Measurements from ENCODE around the gene ZMYND8.
A peak's percentile ranks its signal among the peaks of the same experiment; 100 is the strongest.

ZMYND8 gene

GRCh38 chr20:47187450-47188195, 168.9 kb downstream of the ZMYND8 start:
- H3K14ac ChIP-seq (ENCODE audit: low read length): no peak overlapping the region
- no peak overlapping the region for H2BK12ac ChIP-seq (ENCODE audit: low read length)
- no peak overlapping the region for H3K18ac ChIP-seq (ENCODE audit: low read length)
- no CpG with 5 or more reads among the region's 19 CpGs for WGBS, 2 donors (ENCODE audit: extremely low coverage in 2 of 2, insufficient read length in 2 of 2, insufficient replicate concordance in 1 of 2)
- H3K9ac ChIP-seq (ENCODE audit: low read depth, low read length, poor library complexity): no peak overlapping the region
- no peak overlapping the region for H3K27ac ChIP-seq (replicated peaks; ENCODE audit: low read length)
- H3K23ac ChIP-seq (ENCODE audit: low read depth, low read length, poor library complexity): no peak overlapping the region
- no peak overlapping the region for H2BK120ac ChIP-seq (ENCODE audit: low read depth, low read length)
- no peak overlapping the region for H4K8ac ChIP-seq (ENCODE audit: low read depth, low read length)
- no peak overlapping the region for H2AK5ac ChIP-seq (ENCODE audit: low read depth, low read length)
- H3K4ac ChIP-seq (ENCODE audit: low read length): no peak overlapping the region
- no peak overlapping the region for H4K91ac ChIP-seq (ENCODE audit: low read depth, low read length, poor library complexity)
- H3K9me3 ChIP-seq (replicated peaks in 1 of 2; ENCODE audit: control insufficient read depth in 2 of 2, insufficient read depth in 1 of 2, low read depth in 1 of 2, low read length in 2 of 2): no peaks in the 10 kb centered on the region
- H3K79me1 ChIP-seq (ENCODE audit: low read depth, low read length): no peaks in the 10 kb centered on the region
- no peaks in the 10 kb centered on the region for H3K36me3 ChIP-seq (replicated peaks in 1 of 2; ENCODE audit: control insufficient read depth in 2 of 2, insufficient read depth in 2 of 2, low read length in 2 of 2)
- no peaks in the 10 kb centered on the region for H3K27me3 ChIP-seq (ENCODE audit: control insufficient read depth in 3 of 3, insufficient read depth in 3 of 3, low read depth in 1 of 3, low read length in 3 of 3)
- H3K4me3 ChIP-seq (ENCODE audit: low read length in 2 of 2): no peak overlapping the region
- no peak overlapping the region for H2BK15ac ChIP-seq (ENCODE audit: low read length)
- peaks cover 0 to 6% of the 10 kb centered on the region in 2 donors for H3K4me1 ChIP-seq (ENCODE audit: control insufficient read depth in 2 of 2, insufficient read depth in 1 of 2, low read depth in 1 of 2, low read length in 2 of 2)
- H2AFZ ChIP-seq (ENCODE audit: low read length): no peak overlapping the region
- H3K4me2 ChIP-seq (ENCODE audit: insufficient read depth, low read length, poor library complexity, severe bottlenecking): no peak overlapping the region
- DNase-seq (ENCODE audit: low spot score): no peak
- H2BK5ac ChIP-seq (ENCODE audit: low read length): no peak overlapping the region

GRCh38 chr20:47183367-47183766, 173.1 kb downstream of the ZMYND8 start:
- no peak overlapping the region for H4K91ac ChIP-seq (ENCODE audit: low read depth, low read length, poor library complexity)
- peaks cover 0 to 2% of the 10 kb centered on the region in 2 donors for H3K9me3 ChIP-seq (replicated peaks in 1 of 2; ENCODE audit: control insufficient read depth in 2 of 2, insufficient read depth in 1 of 2, low read depth in 1 of 2, low read length in 2 of 2)

GRCh38 chr20:47181056-47181862, 175.2 kb downstream of the ZMYND8 start:
- no peak overlapping the region for H3K9ac ChIP-seq (ENCODE audit: low read depth, low read length, poor library complexity)
- no peak overlapping the region for H2BK120ac ChIP-seq (ENCODE audit: low read depth, low read length)
- H2BK12ac ChIP-seq (ENCODE audit: low read length): no peak overlapping the region
- H3K79me1 ChIP-seq (ENCODE audit: low read depth, low read length): no peaks in the 10 kb centered on the region
- H2AFZ ChIP-seq (ENCODE audit: low read length): peak overlapping the region; percentile 83
- H3K14ac ChIP-seq (ENCODE audit: low read length): no peak overlapping the region
- H4K8ac ChIP-seq (ENCODE audit: low read depth, low read length): no peak overlapping the region
- no peak overlapping the region for H3K4ac ChIP-seq (ENCODE audit: low read length)
- peaks cover 0 to 2% of the 10 kb centered on the region in 2 donors for H3K9me3 ChIP-seq (replicated peaks in 1 of 2; ENCODE audit: control insufficient read depth in 2 of 2, insufficient read depth in 1 of 2, low read depth in 1 of 2, low read length in 2 of 2)
- WGBS, 2 donors (ENCODE audit: extremely low coverage in 2 of 2, insufficient read length in 2 of 2, insufficient replicate concordance in 1 of 2): no CpG with 5 or more reads among the region's 5 CpGs
- no peak overlapping the region for H3K18ac ChIP-seq (ENCODE audit: low read length)
- DNase-seq (ENCODE audit: low spot score): no peak
- no peak overlapping the region for H3K4me3 ChIP-seq (ENCODE audit: low read length in 2 of 2)
- H3K4me2 ChIP-seq (ENCODE audit: insufficient read depth, low read length, poor library complexity, severe bottlenecking): no peak overlapping the region
- no peaks in the 10 kb centered on the region for H3K36me3 ChIP-seq (replicated peaks in 1 of 2; ENCODE audit: control insufficient read depth in 2 of 2, insufficient read depth in 2 of 2, low read length in 2 of 2)
- H3K23ac ChIP-seq (ENCODE audit: low read depth, low read length, poor library complexity): no peak overlapping the region
- no peak overlapping the region for H4K91ac ChIP-seq (ENCODE audit: low read depth, low read length, poor library complexity)
- no peak overlapping the region for H2BK5ac ChIP-seq (ENCODE audit: low read length)
- H3K27ac ChIP-seq (replicated peaks; ENCODE audit: low read length): no peak overlapping the region
- peaks cover 0 to 3% of the 10 kb centered on the region in 2 donors for H3K4me1 ChIP-seq (ENCODE audit: control insufficient read depth in 2 of 2, insufficient read depth in 1 of 2, low read depth in 1 of 2, low read length in 2 of 2)
- H2AK5ac ChIP-seq (ENCODE audit: low read depth, low read length): no peak overlapping the region
- H2BK15ac ChIP-seq (ENCODE audit: low read length): no peak overlapping the region
- H3K27me3 ChIP-seq (ENCODE audit: control insufficient read depth in 3 of 3, insufficient read depth in 3 of 3, low read depth in 1 of 3, low read length in 3 of 3): no peaks in the 10 kb centered on the region

More at GRCh38 chr20:47183367-47183766, 173.1 kb downstream of the ZMYND8 start:
- no CpG with 5 or more reads among the region's 9 CpGs for WGBS, 2 donors (ENCODE audit: extremely low coverage in 2 of 2, insufficient read length in 2 of 2, insufficient replicate concordance in 1 of 2)
- Histone ChIP-seq H3K4me3 (ENCODE audit: low read length in 2 of 2) (no peak overlapping the region), H3K27ac (replicated peaks; ENCODE audit: low read length) (no peak overlapping the region), H2BK120ac (ENCODE audit: low read depth, low read length) (no peak overlapping the region), H3K9ac (ENCODE audit: low read depth, low read length, poor library complexity) (no peak overlapping the region), H3K14ac (ENCODE audit: low read length) (no peak overlapping the region), H2AK5ac (ENCODE audit: low read depth, low read length) (no peak overlapping the region), H2BK15ac (ENCODE audit: low read length) (no peak overlapping the region), H2BK12ac (ENCODE audit: low read length) (no peak overlapping the region), H3K4me2 (ENCODE audit: insufficient read depth, low read length, poor library complexity, severe bottlenecking) (no peak overlapping the region), H3K36me3 (replicated peaks in 1 of 2; ENCODE audit: control insufficient read depth in 2 of 2, insufficient read depth in 2 of 2, low read length in 2 of 2) (no peaks in the 10 kb centered on the region), H2AFZ (ENCODE audit: low read length) (peak overlapping the region; percentile 6), H3K79me1 (ENCODE audit: low read depth, low read length) (no peaks in the 10 kb centered on the region), H4K8ac (ENCODE audit: low read depth, low read length) (no peak overlapping the region), H3K23ac (ENCODE audit: low read depth, low read length, poor library complexity) (no peak overlapping the region), H2BK5ac (ENCODE audit: low read length) (no peak overlapping the region), H3K4ac (ENCODE audit: low read length) (no peak overlapping the region), H3K27me3 (ENCODE audit: control insufficient read depth in 3 of 3, insufficient read depth in 3 of 3, low read depth in 1 of 3, low read length in 3 of 3) (no peaks in the 10 kb centered on the region), H3K18ac (ENCODE audit: low read length) (no peak overlapping the region), H3K4me1 (ENCODE audit: control insufficient read depth in 2 of 2, insufficient read depth in 1 of 2, low read depth in 1 of 2, low read length in 2 of 2) (peaks cover 0 to 3% of the 10 kb centered on the region in 2 donors)
- DNase-seq (ENCODE audit: low spot score): no peak

GRCh38 chr20:47179267-47179666, 177.2 kb downstream of the ZMYND8 start:
- Histone ChIP-seq H3K36me3 (replicated peaks in 1 of 2; ENCODE audit: control insufficient read depth in 2 of 2, insufficient read depth in 2 of 2, low read length in 2 of 2) (no peaks in the 10 kb centered on the region), H2BK5ac (ENCODE audit: low read length) (no peak overlapping the region), H3K27ac (replicated peaks; ENCODE audit: low read length) (no peak overlapping the region), H2BK12ac (ENCODE audit: low read length) (no peak overlapping the region), H2BK15ac (ENCODE audit: low read length) (no peak overlapping the region), H4K91ac (ENCODE audit: low read depth, low read length, poor library complexity) (no peak overlapping the region), H3K9ac (ENCODE audit: low read depth, low read length, poor library complexity) (no peak overlapping the region), H3K27me3 (ENCODE audit: control insufficient read depth in 3 of 3, insufficient read depth in 3 of 3, low read depth in 1 of 3, low read length in 3 of 3) (peaks cover 0 to 3% (median 0%) of the 10 kb centered on the region in 3 experiments), H3K14ac (ENCODE audit: low read length) (no peak overlapping the region), H2AK5ac (ENCODE audit: low read depth, low read length) (no peak overlapping the region), H4K8ac (ENCODE audit: low read depth, low read length) (no peak overlapping the region), H3K9me3 (replicated peaks in 1 of 2; ENCODE audit: control insufficient read depth in 2 of 2, insufficient read depth in 1 of 2, low read depth in 1 of 2, low read length in 2 of 2) (peaks cover 0 to 2% of the 10 kb centered on the region in 2 donors), H3K79me1 (ENCODE audit: low read depth, low read length) (no peaks in the 10 kb centered on the region), H3K4me2 (ENCODE audit: insufficient read depth, low read length, poor library complexity, severe bottlenecking) (no peak overlapping the region), H3K4me1 (ENCODE audit: control insufficient read depth in 2 of 2, insufficient read depth in 1 of 2, low read depth in 1 of 2, low read length in 2 of 2) (peaks cover 0 to 8% of the 10 kb centered on the region in 2 donors), H3K4ac (ENCODE audit: low read length) (no peak overlapping the region), H3K4me3 (ENCODE audit: low read length in 2 of 2) (no peak overlapping the region), H3K18ac (ENCODE audit: low read length) (no peak overlapping the region), H2AFZ (ENCODE audit: low read length) (no peak overlapping the region), H3K23ac (ENCODE audit: low read depth, low read length, poor library complexity) (no peak overlapping the region), H2BK120ac (ENCODE audit: low read depth, low read length) (no peak overlapping the region)
- no peak for DNase-seq (ENCODE audit: low spot score)

Measured in neuronal stem cell (in vitro differentiated cells).